Right cardiac atrium (tissue), 5 donors: ENCODE results near the gene DUSP23. TPM values are rescaled to one million over a fixed set of nuclear protein-coding genes. Genes with fewer than 3 reads are reported as not detected.

Source experiments
- ATAC-seq, 2 donors: fragments of 200-7000 bp; cut with Tn5 transposase; one replicate each; pipeline versions ENCODE4 v1.8.0 to v1.9.1; 2020; ENCODE audit warnings: moderate library complexity in 2 of 2, mild to moderate bottlenecking in 1 of 2
- DNase-seq, 3 donors: peaks; one replicate each; pipeline ENCODE4 v3.0.0-alpha.2; 2020
- H3K27ac ChIP-seq: one replicate; pipeline ENCODE4 v1.5.1; 2013; ENCODE audit warnings: mild to moderate bottlenecking, low read length, control low read depth, moderate library complexity
- H3K27me3 ChIP-seq: one replicate; pipeline ENCODE4 v1.6.1; 2013; ENCODE audit not compliant: control insufficient read depth, insufficient read depth
- H3K4me1 ChIP-seq: one replicate; pipeline ENCODE4 v1.6.1; 2013; ENCODE audit warnings: low read length; ENCODE audit not compliant: control insufficient read depth, insufficient read depth
- H3K4me3 ChIP-seq: one replicate; pipeline ENCODE4 v1.5.1; 2013; ENCODE audit warnings: low read length, control low read depth
- H3K9me3 ChIP-seq: one replicate; pipeline ENCODE4 v1.6.1; 2013; ENCODE audit warnings: low read length; ENCODE audit not compliant: control insufficient read depth
- WGBS: extraction: QIAGEN DNeasy Blood & Tissue Kit; methylation state at CpG from one replicate; pipeline ENCODE4 v1.1.7; 2013; 5-methylcytosine and 5-hydroxymethylcytosine counted together
- intact Hi-C, 4 donors: fragments of 100-400 bp; cut with DNase I; formaldehyde crosslinking; loops; one replicate each; pipeline versions ENCODE4 v1.11.0 to v1.14.0; 2022 to 2023
- polyA plus RNA-seq: library from polyadenylated mRNA; stranded (reverse); fragments of 200-250 nt; gene quantifications from one replicate; pipeline ENCODE4 v1.2.3, GENCODE V29; 2013
- total RNA-seq, 4 donors: library from RNA; stranded (reverse); fragmentation: NEBNext Ultra II Directional; extraction: Animal tissue kit (Norgen Biotek cat#: 25700); gene quantifications; one replicate each; pipeline ENCODE4 v1.2.1, GENCODE V29; 2021
- donor health status: healthy with polysubstance abuse.
- donor health status: DM: no; HTN: yes; CAD: no.
- donor health status: DM: no; HTN: no; CAD: no.
- donor health status: DM: no; HTN: yes; CAD: no; lungs with severe emphysema.
- donor health status: DM: yes; HTN: yes; CAD: no.

Gene DUSP23
- total and polyA plus RNA-seq, 5 donors, result 20.7 to 43.7 (median 24.2) TPM

- 97% methylated on average over 3 of the region's 3 CpGs for WGBS
- ATAC-seq (no peak), DNase-seq (no peak)
- intact Hi-C loops, result no loop called here
- H3K9me3 ChIP-seq, result no peaks in the 10 kb centered on the region
- no peak overlapping the region for H3K27ac ChIP-seq
- H3K4me3 ChIP-seq, result no peak overlapping the region
- no peaks in the 10 kb centered on the region for H3K27me3 ChIP-seq
- H3K4me1 ChIP-seq, result no peaks in the 10 kb centered on the region
Observed at GRCh38 chr1:159828176-159828575, 47.4 kb downstream of the DUSP23 start.

- ATAC-seq (no peak), DNase-seq (no peak)
- H3K27ac ChIP-seq, result no peak overlapping the region
- no peaks in the 10 kb centered on the region for H3K4me1 ChIP-seq
- H3K9me3 ChIP-seq, result no peaks in the 10 kb centered on the region
- no peak overlapping the region for H3K4me3 ChIP-seq
- no peaks in the 10 kb centered on the region for H3K27me3 ChIP-seq
- WGBS, result 86% methylated on average over 11 of the region's 11 CpGs
- intact Hi-C loops, result no loop called here
Observed at GRCh38 chr1:159828581-159829272, 48.0 kb downstream of the DUSP23 start.

GRCh38 chr1:159829273-159829634, 48.5 kb downstream of the DUSP23 start:
- ATAC-seq (peak; percentile 70 to 71), DNase-seq (peak; percentile 58 to 80 (median 78))
- Histone ChIP-seq H3K4me1 (no peaks in the 10 kb centered on the region), H3K9me3 (no peaks in the 10 kb centered on the region), H3K27me3 (no peaks in the 10 kb centered on the region), H3K4me3 (no peak overlapping the region), H3K27ac (no peak overlapping the region)
- intact Hi-C loops, result no loop called here
- WGBS, result 20% methylated on average over 3 of the region's 3 CpGs

GRCh38 chr1:159829822-159830465, 49.2 kb downstream of the DUSP23 start:
- Histone ChIP-seq H3K27ac (no peak overlapping the region), H3K4me1 (no peaks in the 10 kb centered on the region), H3K27me3 (no peaks in the 10 kb centered on the region), H3K9me3 (no peaks in the 10 kb centered on the region), H3K4me3 (no peak overlapping the region)
- ATAC-seq, result peak; percentile 57 to 61
- intact Hi-C loops, result no loop called here
- DNase-seq, result peak; percentile 55 to 77 (median 75)
- 74% methylated on average over 18 of the region's 18 CpGs for WGBS

GRCh38 chr1:159830722-159831121, 50.0 kb downstream of the DUSP23 start:
- Histone ChIP-seq H3K27me3 (no peaks in the 10 kb centered on the region), H3K4me1 (no peaks in the 10 kb centered on the region), H3K27ac (no peak overlapping the region), H3K4me3 (no peak overlapping the region), H3K9me3 (no peaks in the 10 kb centered on the region)
- WGBS, result 88% methylated on average over 8 of the region's 8 CpGs
- DNase-seq, result no peak
- ATAC-seq, result no peak
- intact Hi-C loops, result no loop called here

GRCh38 chr1:159831412-159832141, 50.8 kb downstream of the DUSP23 start:
- ATAC-seq (no peak), DNase-seq (no peak)
- Histone ChIP-seq H3K4me3 (no peak overlapping the region), H3K9me3 (no peaks in the 10 kb centered on the region), H3K27me3 (no peaks in the 10 kb centered on the region), H3K27ac (no peak overlapping the region), H3K4me1 (no peaks in the 10 kb centered on the region)
- intact Hi-C loops, result no loop called here
- WGBS, result 39% methylated on average over 7 of the region's 7 CpGs

Other genes starting within 250 kb of the DUSP23 start
- not detected for gene OR10J5, start 245.0 kb upstream of the DUSP23 start, total RNA-seq
- not detected for gene OR10J5, start 245.0 kb upstream of the DUSP23 start, polyA plus RNA-seq
- gene APCS, start 193.1 kb upstream of the DUSP23 start, total RNA-seq, result under 1 TPM in 1 of 4 donors, not detected in 3; 0.39 TPM
- gene APCS, start 193.1 kb upstream of the DUSP23 start, polyA plus RNA-seq, result not detected
- under 1 TPM in 1 of 4 donors, not detected in 3; 0.67 TPM for gene CRP, start 66.4 kb upstream of the DUSP23 start, total RNA-seq
- 0.18 TPM for gene CRP, start 66.4 kb upstream of the DUSP23 start, polyA plus RNA-seq
- gene FCRL6, start 21.4 kb downstream of the DUSP23 start, total RNA-seq, result under 1 TPM in 2 of 4 donors, not detected in 2; 0.50 to 0.54 TPM
- gene FCRL6, start 21.4 kb downstream of the DUSP23 start, polyA plus RNA-seq, result 0.11 TPM
- 1 to 10 TPM; 1.7 to 4.5 (median 2.3) TPM for gene SLAMF8, start 45.9 kb downstream of the DUSP23 start, total RNA-seq
- 0.52 TPM for gene SLAMF8, start 45.9 kb downstream of the DUSP23 start, polyA plus RNA-seq
- under 1 TPM in 2 of 4 donors, not detected in 2; 0.19 to 0.23 TPM for gene VSIG8, start 81.7 kb downstream of the DUSP23 start, total RNA-seq
- 0.07 TPM for gene VSIG8, start 81.7 kb downstream of the DUSP23 start, polyA plus RNA-seq
- gene CFAP45, start 119.2 kb downstream of the DUSP23 start, total RNA-seq, result 1 to 10 TPM; 3.4 to 5.6 (median 3.9) TPM
- 9.4 TPM for gene CFAP45, start 119.2 kb downstream of the DUSP23 start, polyA plus RNA-seq
- 100 to 1,000 TPM; 117 to 253 (median 162) TPM for gene TAGLN2, start 144.5 kb downstream of the DUSP23 start, total RNA-seq
- 186 TPM for gene TAGLN2, start 144.5 kb downstream of the DUSP23 start, polyA plus RNA-seq
- 1 to 10 TPM in 3 of 4 donors, under 1 TPM in 1; 0.17 to 2.7 (median 2.3) TPM for gene IGSF9, start 164.7 kb downstream of the DUSP23 start, total RNA-seq
- gene IGSF9, start 164.7 kb downstream of the DUSP23 start, polyA plus RNA-seq, result 1.3 TPM
- gene SLAMF9, start 173.3 kb downstream of the DUSP23 start, total RNA-seq, result not detected
- not detected for gene SLAMF9, start 173.3 kb downstream of the DUSP23 start, polyA plus RNA-seq